Endothelial cell of coronary artery (primary cell): ENCODE results near the gene CCDC142. TPM values are rescaled to one million over a fixed set of nuclear protein-coding genes. Genes with fewer than 3 reads are reported as not detected.

Experiments
- total RNA-seq: library from RNA; depleted of rRNA; stranded (reverse); fragments of >200 nt; gene quantifications from 2 replicates; pipeline ENCODE4 v1.2.3, GENCODE V29; 2014

The CCDC142 gene
- total RNA-seq, 1 donor from 2014 or later = 13.0 TPM

Other genes starting within 250 kb of the CCDC142 start
- gene SLC4A5, start 139.6 kb downstream of the CCDC142 start, total RNA-seq = 0.09 TPM in 1 of 2 replicates, not detected in the other
- gene DCTN1, start 102.7 kb downstream of the CCDC142 start, total RNA-seq = 147 and 177 TPM in 2 replicates
- gene C2orf81, start 61.4 kb downstream of the CCDC142 start, total RNA-seq = 0.09 and 0.19 TPM in 2 replicates
- gene WDR54, start 61.3 kb downstream of the CCDC142 start, total RNA-seq = 43.6 and 46.7 TPM in 2 replicates
- gene RTKN, start 41.1 kb downstream of the CCDC142 start, total RNA-seq = 6.7 and 9.0 TPM in 2 replicates
- 8.5 and 15.2 TPM in 2 replicates for gene INO80B, start 27.9 kb downstream of the CCDC142 start, total RNA-seq
- gene WBP1, start 24.6 kb downstream of the CCDC142 start, total RNA-seq = 30.9 and 36.8 TPM in 2 replicates
- gene MOGS, start 17.6 kb downstream of the CCDC142 start, total RNA-seq = 46.2 and 60.4 TPM in 2 replicates
- gene MRPL53, start 10.3 kb downstream of the CCDC142 start, total RNA-seq = 49.9 and 50.5 TPM in 2 replicates
- 6.8 and 9.5 TPM in 2 replicates for gene TTC31, start 83 bp upstream of the CCDC142 start, total RNA-seq
- 1.4 and 2.1 TPM in 2 replicates for gene LBX2, start 16.6 kb upstream of the CCDC142 start, total RNA-seq
- 13.7 and 16.8 TPM in 2 replicates for gene PCGF1, start 24.7 kb upstream of the CCDC142 start, total RNA-seq
- not detected in 2 replicates for gene TLX2, start 31.5 kb upstream of the CCDC142 start, total RNA-seq
- gene DQX1, start 43.2 kb upstream of the CCDC142 start, total RNA-seq = 0.09 TPM in 1 of 2 replicates, not detected in the other
- gene AUP1, start 46.7 kb upstream of the CCDC142 start, total RNA-seq = 91.2 and 104 TPM in 2 replicates
- 43.3 and 47.2 TPM in 2 replicates for gene HTRA2, start 46.9 kb upstream of the CCDC142 start, total RNA-seq
- gene LOXL3, start 70.9 kb upstream of the CCDC142 start, total RNA-seq = 0.99 and 31.5 TPM in 2 replicates
- gene DOK1, start 71.7 kb upstream of the CCDC142 start, total RNA-seq = 14.6 and 24.3 TPM in 2 replicates
- gene M1AP, start 165.3 kb upstream of the CCDC142 start, total RNA-seq = not detected in 2 replicates
- 4.0 and 5.9 TPM in 2 replicates for gene SEMA4F, start 171.2 kb upstream of the CCDC142 start, total RNA-seq